ENCODE measurements around the gene GGA2. TPM values are rescaled to one million over a fixed set of nuclear protein-coding genes. Genes with fewer than 3 reads are reported as not detected.
A peak's percentile ranks its signal among the peaks of the same experiment; 100 is the strongest.
"Not testable (repeated sequence)": the region's sequence is repeated elsewhere in the genome, so short reads cannot be mapped to it uniquely, and the experiment has no call there.

The GGA2 gene
- polyA plus RNA-seq, 1 donor, result 165 TPM

DNA sequence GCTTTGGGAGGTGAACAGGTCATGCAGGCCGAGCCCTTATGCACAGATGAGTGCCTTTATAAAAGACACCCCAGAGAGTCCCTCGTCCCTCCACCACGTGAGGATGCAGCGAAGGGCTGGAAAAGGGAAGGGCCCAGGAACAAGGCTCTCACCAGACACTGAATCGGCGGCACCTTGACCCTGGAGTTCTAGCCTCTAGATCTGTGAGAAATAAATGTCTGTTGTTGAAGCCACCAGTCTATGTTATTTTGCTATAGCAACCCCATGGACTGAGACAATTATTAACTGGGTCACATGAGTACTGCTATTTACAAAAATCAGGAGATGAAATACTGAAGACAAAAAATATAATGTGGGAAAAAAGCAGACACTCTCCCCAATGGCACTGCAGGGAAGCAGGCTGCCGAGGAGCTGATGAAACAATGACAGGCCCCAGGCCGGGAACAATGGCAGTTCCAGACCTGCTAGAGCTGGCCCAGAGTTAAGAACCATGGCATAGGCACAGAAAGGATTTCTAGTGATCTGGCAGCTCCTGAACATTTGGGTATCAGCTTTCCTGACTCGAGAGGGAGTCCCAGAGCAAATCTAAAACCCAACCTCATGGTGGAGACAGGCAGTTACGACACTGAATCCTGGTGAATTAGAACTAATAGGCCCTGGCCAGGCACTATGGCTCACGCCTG is 17.8 kb upstream of the GGA2 start:
- DNase-seq, result peak; percentile 15

GRCh38 chr16:23524886-23525285 is 14.6 kb upstream of the GGA2 start:
- no peak for DNase-seq

GRCh38 chr16:23523876-23524385 is 13.6 kb upstream of the GGA2 start:
- DNase-seq, result peak; percentile 43

- DNase-seq, result no peak
Measured at GRCh38 chr16:23523321-23523720, 13.0 kb upstream of the GGA2 start.

GRCh38 chr16:23521965-23522364 is 11.7 kb upstream of the GGA2 start:
- no peak for DNase-seq

GRCh38 chr16:23521037-23521743 is 10.9 kb upstream of the GGA2 start:
- DNase-seq, result no peak

DNA sequence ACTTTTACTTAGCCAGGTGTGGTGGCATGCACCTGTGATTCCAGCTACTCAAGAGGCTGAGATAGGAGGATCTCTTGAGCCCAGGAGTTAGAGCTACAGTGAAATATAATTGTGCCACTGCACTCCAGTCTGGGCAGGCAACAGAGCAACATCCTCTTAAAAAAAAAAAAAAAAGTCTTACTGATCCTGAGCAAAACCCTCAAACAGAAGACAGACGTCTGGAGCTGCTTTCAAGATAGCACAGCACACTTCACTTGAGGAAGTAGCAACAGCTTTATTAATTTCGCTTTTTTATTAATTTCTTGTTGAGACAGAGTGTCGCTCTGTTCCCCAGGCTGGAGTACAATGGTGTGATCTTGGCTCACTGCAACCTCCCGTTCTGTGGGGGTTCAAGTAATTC is 10.2 kb upstream of the GGA2 start:
- DNase-seq, result no peak

- DNase-seq, result no peak
Measured at GRCh38 chr16:23519282-23519681, 9.0 kb upstream of the GGA2 start.

- DNase-seq, result no peak
Measured at GRCh38 chr16:23518435-23518891, 8.2 kb upstream of the GGA2 start.

- DNase-seq, result no peak
Measured at GRCh38 chr16:23516366-23517137, 6.3 kb upstream of the GGA2 start.

DNA sequence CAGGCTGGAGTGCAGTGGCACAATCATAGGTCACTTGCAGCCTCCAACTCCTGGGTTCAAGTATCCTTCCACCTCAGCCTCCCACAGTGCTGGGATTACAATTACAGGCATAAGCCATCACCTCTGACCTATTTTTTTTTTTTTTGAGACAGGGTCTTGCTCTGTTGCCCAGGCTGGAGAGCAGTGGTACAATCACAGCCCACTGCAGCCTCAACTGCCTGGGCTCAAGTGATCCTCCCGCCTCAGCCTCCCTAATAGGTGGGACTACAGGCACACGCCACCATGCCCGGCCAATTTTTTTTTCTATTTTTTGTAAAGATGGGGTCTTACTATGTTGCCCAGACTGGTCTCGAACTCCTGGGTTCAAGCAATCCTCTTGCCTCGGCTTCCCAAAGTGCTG is 5.6 kb upstream of the GGA2 start:
- no peak for DNase-seq

DNA sequence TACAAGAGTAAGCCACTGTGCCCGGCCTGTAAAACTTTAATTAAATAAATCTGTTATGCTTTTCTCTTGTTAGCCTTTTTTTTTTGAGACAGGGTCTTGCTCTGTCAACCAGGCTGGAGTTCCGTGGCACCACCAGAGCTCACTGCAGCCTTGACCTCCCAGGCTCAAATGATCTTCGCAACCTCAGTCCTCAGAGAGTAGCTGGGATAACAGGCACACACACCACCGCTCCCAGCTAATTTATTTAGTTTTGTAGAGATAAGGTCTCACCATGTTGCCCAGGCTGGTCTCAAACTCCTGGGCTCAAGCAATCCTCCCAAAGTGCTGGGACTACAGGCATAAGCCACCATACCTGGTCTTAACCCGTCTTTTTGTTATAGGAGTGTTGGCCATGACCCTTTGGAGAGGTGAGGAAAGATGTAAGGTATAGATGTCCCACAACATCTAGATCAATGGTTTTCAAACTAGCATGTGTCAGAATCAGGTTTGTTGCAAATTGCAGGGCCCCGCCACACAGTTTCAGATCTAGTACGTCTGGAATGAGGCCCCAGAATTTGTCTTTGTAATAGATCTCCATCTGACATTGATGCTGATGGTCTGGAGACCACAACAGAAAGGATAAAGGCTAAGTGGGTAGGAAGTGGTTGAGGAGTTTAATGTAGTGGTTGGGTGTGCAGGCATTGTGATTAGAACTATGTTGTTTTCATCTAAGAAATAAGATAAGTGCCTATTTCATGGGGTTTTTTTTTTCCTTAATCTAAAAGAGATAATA is 4.3 kb upstream of the GGA2 start:
- no peak for DNase-seq

DNA sequence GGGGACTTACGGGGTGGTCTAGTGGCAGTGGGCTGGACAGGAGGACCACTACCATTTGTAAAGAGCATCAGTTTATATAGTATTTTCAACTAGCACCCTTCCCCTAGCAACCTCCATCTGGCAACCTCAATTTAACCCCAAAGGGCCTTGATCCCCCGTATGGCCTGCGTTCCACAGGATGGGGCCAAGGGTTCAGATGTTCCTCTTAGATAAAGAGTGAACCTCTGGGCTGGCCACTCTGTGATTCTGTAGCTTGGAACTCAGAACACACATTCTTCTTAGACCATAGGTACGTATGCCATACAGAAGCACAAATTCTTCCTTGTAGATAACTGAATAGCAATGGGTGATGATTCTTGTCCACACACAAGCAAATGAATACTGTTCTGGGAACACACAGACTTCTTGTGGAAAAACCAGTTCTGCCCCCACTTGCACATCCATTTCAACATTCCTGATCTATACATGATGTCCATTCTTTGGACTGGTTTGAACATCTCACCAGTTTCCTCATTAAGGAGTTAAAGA is 1.9 kb upstream of the GGA2 start:
- DNase-seq, result no peak

DNA sequence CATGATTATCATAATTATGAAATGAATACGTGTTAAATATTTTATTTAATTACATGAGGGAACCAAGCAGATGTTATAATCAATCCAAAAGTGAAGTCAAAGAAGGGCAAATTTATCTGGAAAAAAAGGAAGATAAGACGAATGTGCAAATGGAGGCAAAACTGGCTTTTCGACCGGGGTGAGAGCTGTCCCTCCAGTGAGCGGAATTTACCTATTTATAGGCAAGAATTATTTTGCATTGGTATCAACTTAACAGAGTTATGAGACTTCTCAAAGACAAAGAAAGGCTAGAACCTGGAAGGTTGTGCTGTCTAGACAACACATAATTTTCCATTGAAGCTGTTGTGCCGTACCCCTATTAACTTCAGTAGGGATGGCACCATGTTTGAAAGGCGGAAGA is 1.4 kb upstream of the GGA2 start:
- DNase-seq, result no peak

GRCh38 chr16:23510915-23511270 is 599 bp upstream of the GGA2 start:
- not testable (repeated sequence) for DNase-seq

DNA sequence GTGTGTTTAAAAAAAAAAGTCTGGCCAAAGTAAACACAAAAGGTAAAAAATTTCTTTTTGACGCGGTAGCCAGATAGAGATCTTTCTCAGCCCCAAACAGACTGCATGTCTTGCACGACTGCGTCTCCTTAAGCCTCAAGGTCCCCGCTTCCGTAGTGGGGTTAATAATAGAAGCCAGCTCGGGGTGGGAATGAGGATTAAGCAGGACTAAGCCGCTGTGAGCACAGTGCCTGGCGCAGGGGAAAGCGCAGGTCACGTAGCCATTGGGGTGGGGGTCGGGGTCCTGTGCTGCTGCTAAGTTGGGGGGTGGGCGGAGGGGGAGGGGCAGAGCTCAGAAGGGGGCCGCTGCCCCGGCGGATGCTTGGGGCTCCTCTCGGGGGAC is 521 bp downstream of the GGA2 start:
- DNase-seq, result peak; percentile 32

DNA sequence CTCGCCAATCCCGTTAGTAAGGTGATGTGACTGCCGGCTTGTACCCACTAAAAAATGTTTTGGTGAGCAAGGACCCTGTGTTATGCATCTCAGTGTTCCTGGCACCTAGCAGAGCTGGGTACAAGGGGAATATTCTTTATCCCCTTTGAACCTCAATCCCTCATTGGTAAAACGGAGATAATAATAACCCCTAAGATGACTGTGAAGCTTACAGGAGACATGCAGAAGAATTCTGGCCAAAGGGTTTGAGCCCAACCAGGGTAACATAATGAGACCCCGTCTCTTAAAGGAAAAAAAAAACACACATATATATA is 896 bp downstream of the GGA2 start:
- DNase-seq, result no peak

DNA sequence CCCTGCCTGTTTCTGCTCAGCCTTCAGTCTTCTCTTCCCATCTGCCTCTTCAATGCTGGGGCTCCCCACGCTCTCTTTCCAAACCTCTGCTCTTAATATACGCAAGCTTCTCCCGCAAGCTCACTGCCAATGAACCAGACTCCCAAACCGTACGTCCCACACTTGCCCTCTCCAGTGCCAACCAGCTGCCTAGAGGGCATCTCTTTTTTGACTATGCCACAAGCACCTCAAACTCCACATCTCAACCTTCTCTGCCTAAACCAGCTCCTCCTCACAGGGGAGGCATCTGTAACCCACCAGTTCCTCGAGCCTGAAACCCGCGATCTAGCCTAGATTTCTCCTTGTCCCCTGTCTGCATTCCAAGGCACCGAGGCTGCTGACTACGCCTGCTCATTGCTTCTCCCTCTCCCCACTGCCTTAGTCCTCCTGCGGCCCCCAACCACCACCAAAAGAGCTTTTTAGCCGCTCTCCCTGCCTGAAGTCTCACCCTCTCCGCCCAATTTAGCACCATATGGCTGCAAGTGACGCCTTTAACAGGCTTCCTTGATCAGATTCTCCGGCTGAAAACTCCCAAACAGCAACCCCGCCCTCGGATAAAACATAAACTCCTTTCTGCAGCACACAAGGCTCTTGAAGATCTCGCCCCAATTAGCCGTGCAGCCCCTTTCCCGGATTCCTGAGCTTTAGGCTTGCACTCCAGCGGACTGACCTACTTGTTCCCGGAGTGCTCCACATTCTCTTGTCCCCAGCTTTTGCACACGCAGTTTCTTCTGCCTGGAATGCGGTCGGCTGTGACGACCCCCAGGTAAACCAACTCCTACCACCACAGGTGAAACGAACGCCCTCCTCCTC is 1.5 kb downstream of the GGA2 start:
- DNase-seq, result peak; percentile 15

DNA sequence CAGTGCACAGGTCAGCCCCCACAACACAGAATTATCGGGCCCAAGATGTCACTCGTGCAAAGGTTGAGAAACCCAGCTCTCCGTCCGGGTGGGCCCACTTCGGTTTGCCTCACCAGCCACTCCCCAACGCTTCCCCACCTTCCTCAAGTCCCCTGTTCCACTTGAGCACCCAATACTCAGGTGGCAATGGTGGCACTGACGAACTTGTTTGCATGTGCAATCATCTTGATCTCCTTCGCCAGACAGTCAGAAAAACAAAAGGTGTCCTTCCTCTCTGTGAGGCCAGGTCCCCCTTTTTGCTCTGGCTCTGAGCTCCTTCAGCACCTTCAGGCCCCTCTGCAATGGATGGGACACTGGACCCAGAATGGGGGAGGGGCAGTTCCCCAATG is 3.7 kb downstream of the GGA2 start:
- DNase-seq, result no peak

DNA sequence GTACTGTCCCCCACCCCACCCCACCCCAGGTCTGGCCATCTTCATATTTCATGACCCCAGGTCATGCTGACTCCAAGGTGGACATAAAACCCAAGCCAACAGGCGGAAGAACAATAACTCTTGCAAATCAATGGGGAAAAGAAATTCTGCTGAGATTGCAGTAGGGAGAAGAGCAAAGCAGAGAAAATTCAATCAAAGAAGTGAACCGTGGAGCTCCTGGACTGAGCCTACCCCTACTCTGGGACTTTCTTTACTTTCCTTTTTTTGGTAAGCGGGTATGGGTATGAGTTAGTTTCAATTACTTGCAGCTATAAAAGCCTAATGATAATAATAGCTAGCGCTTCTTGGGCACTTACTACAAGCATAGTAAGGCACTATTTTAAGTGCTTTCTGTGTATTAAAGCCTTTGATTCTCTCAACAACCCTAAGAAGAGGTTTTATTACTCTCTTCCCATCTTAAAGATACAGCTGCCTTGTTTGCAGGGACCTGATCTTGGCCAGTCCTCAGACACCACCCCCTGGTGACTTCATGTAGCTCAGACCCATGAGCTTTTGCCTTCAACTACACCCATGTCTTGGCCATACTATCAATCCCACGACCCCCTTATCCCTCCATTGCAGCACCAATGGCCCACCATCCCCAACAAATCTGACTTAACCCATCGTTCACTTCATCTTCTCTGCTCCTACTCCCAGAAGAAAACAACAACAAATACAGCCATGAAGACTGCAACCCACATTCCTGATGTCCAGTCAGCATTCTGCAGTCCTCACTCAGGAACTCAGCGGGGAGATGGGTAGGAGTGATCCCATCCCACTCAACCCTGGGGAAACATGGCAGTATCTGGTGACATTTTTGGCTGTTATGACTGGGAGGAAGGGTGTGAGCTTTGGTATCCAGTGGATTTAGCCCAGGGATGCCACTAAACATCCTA is 4.4 kb downstream of the GGA2 start:
- no peak for DNase-seq
